Body of pancreas (tissue), 4 donors: ENCODE data around the gene NMT1.

Source experiments
- CTCF ChIP-seq, 7 experiments: fragments of 450-650 bp in 4 of 7; fragments of 200-600 bp in 3 of 7; sonication (generic) in 3 of 7; IDR thresholded peaks; one replicate each; pipeline ENCODE4 v1.5.1; 2016 to 2019; ENCODE audit warnings: antibody characterized with exemption in 7 of 7
- POLR2A ChIP-seq, 3 donors: fragments of 450-650 bp; IDR thresholded peaks; one replicate each; pipeline ENCODE4 v1.6.1; 2016; ENCODE audit warnings: antibody characterized with exemption in 3 of 3, mild to moderate bottlenecking in 2 of 3

- TF ChIP-seq POLR2A (IDR thresholded peaks at IDR 0.05) (no peak), CTCF (IDR thresholded peaks at IDR 0.05) (no peak)
These were observed 51.7 kb downstream of the NMT1 start for GRCh38 chr17:45112559-45113423.
